22Rv1 (cell line): Measurements from ENCODE around the gene RHOBTB3.

Experiments
- H3K27ac ChIP-seq: fragments of 450-650 bp; 2 replicates; pipeline ENCODE4 v1.5.1; 2017
- CTCF ChIP-seq: fragments of 450-650 bp; IDR thresholded peaks from 2 replicates; pipeline ENCODE4 v1.5.1; 2017; ENCODE audit warnings: mild to moderate bottlenecking
- ZFX ChIP-seq: fragments of 450-650 bp; IDR thresholded peaks from 2 replicates; pipeline ENCODE4 v1.6.1; 2017; ENCODE audit warnings: antibody characterized with exemption, borderline replicate concordance

The RHOBTB3 gene

GRCh38 chr5:95799191-95799835, 68.2 kb downstream of the RHOBTB3 start:
- no peak for TF ChIP-seq ZFX
- no peak for TF ChIP-seq CTCF
- H3K27ac ChIP-seq: no peak overlapping the region

GRCh38 chr5:95800553-95800952, 69.4 kb downstream of the RHOBTB3 start:
- no peak for TF ChIP-seq CTCF
- no peak for TF ChIP-seq ZFX
- no peak overlapping the region for H3K27ac ChIP-seq

GRCh38 chr5:95801532-95801931, 70.4 kb downstream of the RHOBTB3 start:
- no peak overlapping the region for H3K27ac ChIP-seq
- TF ChIP-seq CTCF (no peak), ZFX (no peak)

- TF ChIP-seq ZFX (no peak), CTCF (no peak)
These were observed 70.8 kb downstream of the RHOBTB3 start for GRCh38 chr5:95801961-95802360.

GRCh38 chr5:95803271-95804148, 72.4 kb downstream of the RHOBTB3 start:
- H3K27ac ChIP-seq: no peak overlapping the region
- TF ChIP-seq ZFX (no peak), CTCF (no peak)

More at GRCh38 chr5:95801961-95802360, 70.8 kb downstream of the RHOBTB3 start:
- H3K27ac ChIP-seq: no peak overlapping the region

- no peak for TF ChIP-seq ZFX
- TF ChIP-seq CTCF: no peak
These were observed 73.8 kb downstream of the RHOBTB3 start for GRCh38 chr5:95804736-95805539.

More at GRCh38 chr5:95804736-95805539, 73.8 kb downstream of the RHOBTB3 start:
- no peak overlapping the region for H3K27ac ChIP-seq
